ENCODE results near the gene KCNIP3.

DNA sequence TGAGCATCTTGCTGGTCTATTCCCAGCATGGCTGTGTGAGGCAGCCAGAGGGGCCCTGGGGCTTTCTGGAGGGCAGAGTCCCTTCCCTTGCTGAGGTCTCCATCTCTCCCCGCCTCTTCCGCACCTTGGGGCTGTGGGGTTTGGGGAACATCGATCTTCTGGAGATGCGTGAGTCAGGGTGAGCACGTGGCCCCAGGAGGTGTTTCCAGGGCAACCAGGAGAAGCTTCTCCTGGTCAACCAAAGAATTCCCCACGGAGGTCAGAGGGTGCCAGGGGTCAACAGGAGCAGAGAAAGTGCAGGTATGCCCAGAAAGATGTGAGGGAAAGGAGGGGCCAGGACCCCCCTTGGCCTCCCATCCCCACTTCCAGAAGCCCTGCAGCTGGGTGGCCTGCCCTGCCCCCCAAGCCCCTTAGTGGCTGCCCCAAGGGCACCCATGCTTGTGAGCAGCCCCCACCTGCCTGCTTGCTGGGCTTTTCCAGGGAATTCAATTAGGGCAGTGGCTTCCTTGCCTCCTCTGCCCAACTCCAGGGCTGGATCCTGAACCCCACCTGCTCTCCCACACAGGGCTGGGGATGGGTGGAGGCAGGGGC, 25.7 kb upstream of the KCNIP3 start:
- TF ChIP-seq SP1 (IDR thresholded peaks at IDR 0.05): no peak
- no peak for TF ChIP-seq FOXK2 (IDR thresholded peaks at IDR 0.05)
- no peak for TF ChIP-seq ZNF384 (IDR thresholded peaks at IDR 0.05)
